Gastrocnemius medialis (tissue), 4 donors: ENCODE measurements around the gene DNAH17.

Experiments used
- CTCF ChIP-seq, 5 experiments: fragments of 450-650 bp in 3 of 5; fragments of 200-600 bp in 2 of 5; sonication (generic) in 2 of 5; IDR thresholded peaks in 4 of 5; conservative IDR thresholded peaks in 1 of 5; 1 replicate in 4 of 5; 2 replicates in 1 of 5; pipeline ENCODE4 v1.5.1; 2016 to 2019; ENCODE audit warnings: antibody characterized with exemption in 5 of 5, mild to moderate bottlenecking in 3 of 5, moderate library complexity in 3 of 5
- POLR2A ChIP-seq, 2 donors: fragments of 450-650 bp; IDR thresholded peaks; one replicate each; pipeline ENCODE4 v1.6.1; 2017; ENCODE audit warnings: antibody characterized with exemption in 2 of 2, mild to moderate bottlenecking in 2 of 2, moderate library complexity in 2 of 2

- TF ChIP-seq CTCF (IDR thresholded peaks at IDR 0.05 in 4 of 5, conservative IDR thresholded peaks at IDR 0.05 in 1 of 5), result no peak
- TF ChIP-seq POLR2A (IDR thresholded peaks at IDR 0.05), result no peak
These were observed 39.0 kb downstream of the DNAH17 start for GRCh38 chr17:78538033-78538776.
